ENCODE results near the gene RAB36. TPM values are rescaled to one million over a fixed set of nuclear protein-coding genes. Genes with fewer than 3 reads are reported as not detected.

RAB36 gene
- total RNA-seq, 1 experiment from 2014 or later, result 1.1 TPM

DNA sequence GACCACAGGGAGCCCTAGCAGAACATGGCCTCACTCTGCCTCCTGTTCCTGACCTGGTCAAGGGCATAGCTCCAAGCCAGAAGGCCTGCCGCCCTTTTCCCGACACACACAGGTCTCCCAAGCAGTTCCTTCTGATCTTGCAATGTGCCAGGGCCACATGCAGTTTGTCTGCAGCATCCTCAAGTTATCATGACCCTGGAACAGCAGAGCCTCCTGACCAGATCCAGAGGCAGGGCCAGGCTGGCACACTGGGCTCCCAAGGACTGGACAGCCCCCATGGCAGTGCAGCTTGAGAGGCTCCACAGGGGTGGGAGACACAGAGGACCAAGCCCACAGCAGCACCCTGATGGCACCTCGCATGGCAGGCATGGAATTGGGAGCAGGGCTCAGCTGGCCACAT is 43.8 kb upstream of the RAB36 start:
- H3F3A ChIP-seq (ENCODE audit: low read length, unreplicated experiment), result no peaks in the 10 kb centered on the region
- no peak for ATAC-seq
- no peak overlapping the region for H3K27ac ChIP-seq (ENCODE audit: low read length)
- TF ChIP-seq EZH2phosphoT487 (IDR thresholded peaks at IDR 0.05; ENCODE audit: borderline replicate concordance, low read length) (no peak), EZH2 (IDR thresholded peaks at IDR 0.05; ENCODE audit: low read length, unreplicated experiment) (no peak)
- TF ChIP-seq, protein P1, sequence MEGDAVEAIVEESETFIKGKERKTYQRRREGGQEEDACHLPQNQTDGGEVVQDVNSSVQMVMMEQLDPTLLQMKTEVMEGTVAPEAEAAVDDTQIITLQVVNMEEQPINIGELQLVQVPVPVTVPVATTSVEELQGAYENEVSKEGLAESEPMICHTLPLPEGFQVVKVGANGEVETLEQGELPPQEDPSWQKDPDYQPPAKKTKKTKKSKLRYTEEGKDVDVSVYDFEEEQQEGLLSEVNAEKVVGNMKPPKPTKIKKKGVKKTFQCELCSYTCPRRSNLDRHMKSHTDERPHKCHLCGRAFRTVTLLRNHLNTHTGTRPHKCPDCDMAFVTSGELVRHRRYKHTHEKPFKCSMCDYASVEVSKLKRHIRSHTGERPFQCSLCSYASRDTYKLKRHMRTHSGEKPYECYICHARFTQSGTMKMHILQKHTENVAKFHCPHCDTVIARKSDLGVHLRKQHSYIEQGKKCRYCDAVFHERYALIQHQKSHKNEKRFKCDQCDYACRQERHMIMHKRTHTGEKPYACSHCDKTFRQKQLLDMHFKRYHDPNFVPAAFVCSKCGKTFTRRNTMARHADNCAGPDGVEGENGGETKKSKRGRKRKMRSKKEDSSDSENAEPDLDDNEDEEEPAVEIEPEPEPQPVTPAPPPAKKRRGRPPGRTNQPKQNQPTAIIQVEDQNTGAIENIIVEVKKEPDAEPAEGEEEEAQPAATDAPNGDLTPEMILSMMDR (conservative IDR thresholded peaks at IDR 0.05; ENCODE audit: low read depth, low read length), result no peak
- no peaks in the 10 kb centered on the region for H3K27me3 ChIP-seq (ENCODE audit: low read length)
- H3K4me1 ChIP-seq (ENCODE audit: insufficient read depth, low read length), result no peaks in the 10 kb centered on the region
- CTCF ChIA-PET, result no interaction called here
- no TSS peak for BruUV-seq (replicated peaks)
- no peaks in the 10 kb centered on the region for H3K79me2 ChIP-seq (ENCODE audit: low read length)
- no peak for DNase-seq
- no peaks in the 10 kb centered on the region for H3K36me3 ChIP-seq (ENCODE audit: low read depth, low read length)
- no peaks in the 10 kb centered on the region for H3K9me3 ChIP-seq (ENCODE audit: low read length)
- intact Hi-C loops (cut with micrococcal nuclease), result no loop called here
- no peak overlapping the region for H3K4me2 ChIP-seq (ENCODE audit: low read length)
- H3K9me2 ChIP-seq (replicated peaks; ENCODE audit: low read length), result no peaks in the 10 kb centered on the region
- POLR2A ChIA-PET (ENCODE audit: unreplicated experiment), result no interaction called here
- H3K9ac ChIP-seq (ENCODE audit: low read length), result no peak overlapping the region
- H2AFZ ChIP-seq (ENCODE audit: low read length), result no peak overlapping the region
- H3K4me3 ChIP-seq (ENCODE audit: low read length), result no peak overlapping the region
- H4K20me1 ChIP-seq (ENCODE audit: low read length), result no peaks in the 10 kb centered on the region

DNA sequence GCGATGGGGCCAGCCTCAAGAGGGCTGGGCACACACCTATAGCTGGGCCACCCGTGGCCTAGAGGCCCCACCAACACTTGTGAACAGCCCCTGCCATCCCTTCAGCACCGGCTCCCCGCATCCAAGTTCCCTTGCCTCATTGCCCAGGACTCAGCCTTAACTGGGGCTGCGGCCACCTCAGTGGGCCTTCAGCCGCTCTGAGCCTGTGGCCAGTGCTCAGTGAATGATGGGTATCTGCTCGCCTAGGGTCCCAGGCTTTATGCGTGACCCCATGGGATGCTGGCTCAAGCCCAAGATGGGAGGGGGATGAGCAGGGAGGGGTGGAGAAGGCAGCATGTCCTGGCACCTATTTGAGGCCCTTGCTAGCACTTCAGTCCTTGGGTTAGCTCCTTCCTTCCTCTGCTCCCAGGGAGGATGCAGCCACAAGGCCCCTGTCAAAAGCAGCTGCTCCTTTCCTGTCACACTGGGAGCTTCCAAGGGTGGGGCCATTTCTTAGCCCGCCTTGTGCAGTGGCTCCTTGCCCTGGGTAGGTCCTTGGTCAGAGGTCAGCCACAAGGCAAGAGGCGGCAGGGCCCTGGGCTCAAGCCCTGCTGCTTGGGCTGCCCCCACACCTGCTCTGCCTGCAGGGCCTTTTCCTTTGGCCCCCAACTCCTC is 43.1 kb upstream of the RAB36 start:
- no peak overlapping the region for H3K9ac ChIP-seq (ENCODE audit: low read length)
- H3K4me3 ChIP-seq (ENCODE audit: low read length), result no peak overlapping the region
- H3K27me3 ChIP-seq (ENCODE audit: low read length), result no peaks in the 10 kb centered on the region
- DNase-seq, result no peak
- no peaks in the 10 kb centered on the region for H3K9me3 ChIP-seq (ENCODE audit: low read length)
- H3K27ac ChIP-seq (ENCODE audit: low read length), result no peak overlapping the region
- intact Hi-C loops (cut with micrococcal nuclease), result no loop called here
- H3F3A ChIP-seq (ENCODE audit: low read length, unreplicated experiment), result no peaks in the 10 kb centered on the region
- TF ChIP-seq EZH2phosphoT487 (IDR thresholded peaks at IDR 0.05; ENCODE audit: borderline replicate concordance, low read length) (no peak), EZH2 (IDR thresholded peaks at IDR 0.05; ENCODE audit: low read length, unreplicated experiment) (no peak)
- TF ChIP-seq, protein P1 (conservative IDR thresholded peaks at IDR 0.05; ENCODE audit: low read depth, low read length), result no peak
- no peaks in the 10 kb centered on the region for H4K20me1 ChIP-seq (ENCODE audit: low read length)
- H3K36me3 ChIP-seq (ENCODE audit: low read depth, low read length), result no peaks in the 10 kb centered on the region
- H3K4me1 ChIP-seq (ENCODE audit: insufficient read depth, low read length), result no peaks in the 10 kb centered on the region
- no peak overlapping the region for H2AFZ ChIP-seq (ENCODE audit: low read length)
- CTCF ChIA-PET, result no interaction called here
- no TSS peak for BruUV-seq (replicated peaks)
- no peaks in the 10 kb centered on the region for H3K79me2 ChIP-seq (ENCODE audit: low read length)
- H3K9me2 ChIP-seq (replicated peaks; ENCODE audit: low read length), result no peaks in the 10 kb centered on the region
- no peak for ATAC-seq
- H3K4me2 ChIP-seq (ENCODE audit: low read length), result no peak overlapping the region
- POLR2A ChIA-PET (ENCODE audit: unreplicated experiment), result no interaction called here

DNA sequence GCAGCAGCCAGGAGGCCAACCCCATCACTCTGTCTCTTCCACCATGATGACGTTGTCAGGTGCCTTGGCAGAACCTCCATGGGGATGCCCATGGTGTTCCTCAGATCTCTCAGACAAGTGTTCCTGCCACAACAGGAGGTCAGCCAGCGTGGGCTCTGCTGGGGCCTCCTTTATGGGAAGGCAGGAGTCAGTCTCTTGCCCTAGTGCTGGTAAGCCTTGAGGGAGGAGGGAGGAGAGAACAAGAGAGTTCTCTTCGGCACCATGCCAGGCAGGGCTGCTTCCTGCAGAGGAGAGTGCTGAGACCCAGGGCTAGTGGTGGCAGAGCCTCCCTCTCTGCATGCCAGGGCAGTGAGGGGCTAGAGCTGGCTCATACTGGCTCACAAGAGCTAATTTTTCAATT is 42.5 kb upstream of the RAB36 start:
- no peak overlapping the region for H3K27ac ChIP-seq (ENCODE audit: low read length)
- H3K4me1 ChIP-seq (ENCODE audit: insufficient read depth, low read length), result no peaks in the 10 kb centered on the region
- no peaks in the 10 kb centered on the region for H3K9me3 ChIP-seq (ENCODE audit: low read length)
- intact Hi-C loops (cut with micrococcal nuclease), result no loop called here
- no peak overlapping the region for H3K4me2 ChIP-seq (ENCODE audit: low read length)
- ChIA-PET CTCF (no interaction called here), POLR2A (ENCODE audit: unreplicated experiment) (no interaction called here)
- ATAC-seq (no peak), DNase-seq (no peak)
- no peaks in the 10 kb centered on the region for H3K9me2 ChIP-seq (replicated peaks; ENCODE audit: low read length)
- H3K79me2 ChIP-seq (ENCODE audit: low read length), result no peaks in the 10 kb centered on the region
- BruUV-seq (replicated peaks), result no TSS peak
- no peak overlapping the region for H2AFZ ChIP-seq (ENCODE audit: low read length)
- H4K20me1 ChIP-seq (ENCODE audit: low read length), result no peaks in the 10 kb centered on the region
- H3K27me3 ChIP-seq (ENCODE audit: low read length), result no peaks in the 10 kb centered on the region
- H3K36me3 ChIP-seq (ENCODE audit: low read depth, low read length), result no peaks in the 10 kb centered on the region
- TF ChIP-seq, protein P1 (conservative IDR thresholded peaks at IDR 0.05; ENCODE audit: low read depth, low read length), result no peak
- no peak for TF ChIP-seq EZH2 (IDR thresholded peaks at IDR 0.05; ENCODE audit: low read length, unreplicated experiment)
- no peak for TF ChIP-seq EZH2phosphoT487 (IDR thresholded peaks at IDR 0.05; ENCODE audit: borderline replicate concordance, low read length)
- no peaks in the 10 kb centered on the region for H3F3A ChIP-seq (ENCODE audit: low read length, unreplicated experiment)
- no peak overlapping the region for H3K9ac ChIP-seq (ENCODE audit: low read length)
- no peak overlapping the region for H3K4me3 ChIP-seq (ENCODE audit: low read length)

All from PC-3 (cell line).